ENCODE results near the gene OR10G3. TPM values are rescaled to one million over a fixed set of nuclear protein-coding genes. Genes with fewer than 3 reads are reported as not detected.

The OR10G3 gene
- total RNA-seq, 2 donors from 2014 or later: not detected

- H3K4me3 Mint-ChIP-seq: peak overlapping the region; percentile 85
- Histone ChIP-seq H3K4me1 (ENCODE audit: control insufficient read depth, insufficient read depth, low read length) (peaks cover 19% of the 10 kb centered on the region), H3K36me3 (ENCODE audit: control insufficient read depth, insufficient read depth, low read length) (peaks cover 37% of the 10 kb centered on the region), H3K9me3 (ENCODE audit: control insufficient read depth, low read length) (no peaks in the 10 kb centered on the region), H3K9ac (ENCODE audit: extremely low read depth, low read length, poor library complexity, severe bottlenecking) (peak overlapping the region; percentile 76), H3K27me3 (ENCODE audit: control insufficient read depth, insufficient read depth, low read length, poor library complexity, severe bottlenecking) (no peaks in the 10 kb centered on the region), H3K27ac (ENCODE audit: low read depth, low read length) (no peak overlapping the region), H3K4me3 (ENCODE audit: low read length) (peak overlapping the region; percentile 86)
- peaks cover 67% of the 10 kb centered on the region for H3K4me1 Mint-ChIP-seq
- H3K9me3 Mint-ChIP-seq: no peaks in the 10 kb centered on the region
- H3K27ac Mint-ChIP-seq: peak overlapping the region; percentile 99
- no peak for DNase-seq
- WGBS, 2 experiments (ENCODE audit: insufficient coverage in 1 of 2, insufficient read length in 1 of 2): 80 to 81% methylated on average over 11 to 18 of the region's 18 CpGs
- H3K36me3 Mint-ChIP-seq (ENCODE audit: low read depth): peaks cover 45% of the 10 kb centered on the region
- H3K27me3 Mint-ChIP-seq (ENCODE audit: insufficient read depth): no peaks in the 10 kb centered on the region
- TF ChIP-seq, protein P1, sequence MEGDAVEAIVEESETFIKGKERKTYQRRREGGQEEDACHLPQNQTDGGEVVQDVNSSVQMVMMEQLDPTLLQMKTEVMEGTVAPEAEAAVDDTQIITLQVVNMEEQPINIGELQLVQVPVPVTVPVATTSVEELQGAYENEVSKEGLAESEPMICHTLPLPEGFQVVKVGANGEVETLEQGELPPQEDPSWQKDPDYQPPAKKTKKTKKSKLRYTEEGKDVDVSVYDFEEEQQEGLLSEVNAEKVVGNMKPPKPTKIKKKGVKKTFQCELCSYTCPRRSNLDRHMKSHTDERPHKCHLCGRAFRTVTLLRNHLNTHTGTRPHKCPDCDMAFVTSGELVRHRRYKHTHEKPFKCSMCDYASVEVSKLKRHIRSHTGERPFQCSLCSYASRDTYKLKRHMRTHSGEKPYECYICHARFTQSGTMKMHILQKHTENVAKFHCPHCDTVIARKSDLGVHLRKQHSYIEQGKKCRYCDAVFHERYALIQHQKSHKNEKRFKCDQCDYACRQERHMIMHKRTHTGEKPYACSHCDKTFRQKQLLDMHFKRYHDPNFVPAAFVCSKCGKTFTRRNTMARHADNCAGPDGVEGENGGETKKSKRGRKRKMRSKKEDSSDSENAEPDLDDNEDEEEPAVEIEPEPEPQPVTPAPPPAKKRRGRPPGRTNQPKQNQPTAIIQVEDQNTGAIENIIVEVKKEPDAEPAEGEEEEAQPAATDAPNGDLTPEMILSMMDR (conservative IDR thresholded peaks at IDR 0.05): no peak
These were observed 55.0 kb downstream of the OR10G3 start for GRCh38 chr14:21524575-21525490.

DNA sequence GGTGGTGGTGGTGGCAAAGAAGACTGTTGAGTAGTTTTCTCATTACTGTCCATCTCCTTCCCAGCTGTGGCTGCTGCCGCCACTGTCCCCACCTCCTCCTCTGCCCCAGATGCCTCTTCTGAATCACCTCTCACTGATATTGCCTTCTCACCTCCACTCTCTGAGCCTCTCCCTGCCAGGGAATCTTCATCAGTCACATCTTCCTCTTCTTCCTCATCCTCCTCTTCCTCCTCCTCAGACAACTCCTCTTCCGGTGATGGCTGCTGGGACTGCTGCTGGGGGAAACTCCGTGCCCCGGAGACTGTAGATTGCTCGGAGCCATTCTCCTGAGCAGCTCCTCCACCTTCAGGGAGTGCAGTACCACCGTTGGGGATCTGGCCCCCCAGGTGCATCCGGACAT lies 56.7 kb downstream of the OR10G3 start:
- Histone ChIP-seq H3K9me3 (ENCODE audit: control insufficient read depth, low read length) (no peaks in the 10 kb centered on the region), H3K4me1 (ENCODE audit: control insufficient read depth, insufficient read depth, low read length) (peaks cover 11% of the 10 kb centered on the region), H3K27ac (ENCODE audit: low read depth, low read length) (no peak overlapping the region), H3K36me3 (ENCODE audit: control insufficient read depth, insufficient read depth, low read length) (peaks cover 37% of the 10 kb centered on the region), H3K4me3 (ENCODE audit: low read length) (no peak overlapping the region), H3K9ac (ENCODE audit: extremely low read depth, low read length, poor library complexity, severe bottlenecking) (no peak overlapping the region), H3K27me3 (ENCODE audit: control insufficient read depth, insufficient read depth, low read length, poor library complexity, severe bottlenecking) (no peaks in the 10 kb centered on the region)
- Mint-ChIP-seq H3K27ac (peak overlapping the region; percentile 68), H3K27me3 (ENCODE audit: insufficient read depth) (no peaks in the 10 kb centered on the region), H3K36me3 (ENCODE audit: low read depth) (peaks cover 45% of the 10 kb centered on the region), H3K9me3 (no peaks in the 10 kb centered on the region), H3K4me3 (peak overlapping the region; percentile 31), H3K4me1 (peaks cover 55% of the 10 kb centered on the region)
- no peak for DNase-seq
- 77 to 94% methylated on average over 3 to 7 of the region's 7 CpGs for WGBS, 2 experiments (ENCODE audit: insufficient coverage in 1 of 2, insufficient read length in 1 of 2)
- TF ChIP-seq, protein P1 (conservative IDR thresholded peaks at IDR 0.05): no peak

DNA sequence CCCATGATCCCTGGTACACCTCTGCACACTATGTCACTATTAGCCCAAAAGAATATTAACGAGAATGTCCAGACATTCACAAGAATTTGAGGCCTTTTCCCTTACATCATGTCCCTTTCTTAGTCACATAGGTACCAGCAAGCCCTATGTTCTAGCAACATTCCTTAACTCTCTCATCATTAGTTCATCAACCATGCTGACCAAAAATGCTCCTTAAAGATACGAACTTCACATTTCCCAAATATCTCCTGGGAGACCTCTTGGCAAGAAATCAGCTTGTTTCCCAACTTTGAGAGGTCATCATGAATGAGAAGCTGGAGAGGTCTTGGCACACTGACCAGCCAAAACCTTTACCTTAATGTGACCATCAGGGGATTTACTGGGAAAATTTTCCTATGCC lies 58.4 kb downstream of the OR10G3 start:
- no peak overlapping the region for H3K27ac ChIP-seq (ENCODE audit: low read depth, low read length)
- no peaks in the 10 kb centered on the region for H3K9me3 Mint-ChIP-seq
- no peak overlapping the region for H3K9ac ChIP-seq (ENCODE audit: extremely low read depth, low read length, poor library complexity, severe bottlenecking)
- H3K4me1 Mint-ChIP-seq: peaks cover 42% of the 10 kb centered on the region
- TF ChIP-seq, protein P1 (conservative IDR thresholded peaks at IDR 0.05): no peak
- H3K27me3 Mint-ChIP-seq (ENCODE audit: insufficient read depth): no peaks in the 10 kb centered on the region
- no peak overlapping the region for H3K4me3 Mint-ChIP-seq
- H3K27ac Mint-ChIP-seq: peak overlapping the region; percentile 76
- no peaks in the 10 kb centered on the region for H3K27me3 ChIP-seq (ENCODE audit: control insufficient read depth, insufficient read depth, low read length, poor library complexity, severe bottlenecking)
- no peaks in the 10 kb centered on the region for H3K9me3 ChIP-seq (ENCODE audit: control insufficient read depth, low read length)
- no peak for DNase-seq
- peaks cover 37% of the 10 kb centered on the region for H3K36me3 ChIP-seq (ENCODE audit: control insufficient read depth, insufficient read depth, low read length)
- H3K4me3 ChIP-seq (ENCODE audit: low read length): no peak overlapping the region
- H3K4me1 ChIP-seq (ENCODE audit: control insufficient read depth, insufficient read depth, low read length): peaks cover 8% of the 10 kb centered on the region
- WGBS, 2 experiments (ENCODE audit: insufficient coverage in 1 of 2, insufficient read length in 1 of 2): 86 to 94% methylated on average over 1 to 2 of the region's 2 CpGs
- peaks cover 45% of the 10 kb centered on the region for H3K36me3 Mint-ChIP-seq (ENCODE audit: low read depth)
